Measurements from ENCODE around the gene FARP1. TPM values are rescaled to one million over a fixed set of nuclear protein-coding genes. Genes with fewer than 3 reads are reported as not detected.
A peak's percentile ranks its signal among the peaks of the same experiment; 100 is the strongest.

FARP1 gene
- total and polyA plus RNA-seq, 8 donors, result 11.6 to 319 (median 70.3) TPM

DNA sequence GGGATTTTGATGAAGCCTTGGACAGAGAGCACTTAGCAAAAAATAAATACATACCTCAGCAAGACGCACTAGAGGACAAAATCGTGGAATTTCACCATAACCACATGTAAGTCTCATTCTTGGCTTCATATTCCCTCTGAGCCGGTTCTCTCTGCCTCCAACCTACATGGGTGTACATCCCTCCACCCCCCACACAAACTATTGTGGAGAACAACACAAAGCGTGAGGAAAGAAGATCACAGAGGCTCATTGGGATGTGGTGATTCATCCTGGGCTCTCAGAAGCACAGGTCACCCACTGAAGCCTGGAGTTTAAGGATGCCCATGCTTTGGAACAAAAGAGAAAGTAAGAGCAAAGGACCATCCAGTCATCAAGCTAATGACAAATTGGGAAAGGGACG, 241.8 kb downstream of the FARP1 start:
- H3K4me1 ChIP-seq, result peaks cover 0 to 5% (median 0%) of the 10 kb centered on the region in 4 donors
- WGBS, 5 donors, result 75 to 84% (median 79%) methylated on average over 5 of the region's 5 CpGs
- peaks cover 9 to 53% (median 39%) of the 10 kb centered on the region in 4 donors for H3K36me3 ChIP-seq
- TF ChIP-seq EP300 (IDR thresholded peaks at IDR 0.05) (no peak), POLR2AphosphoS5 (IDR thresholded peaks at IDR 0.05) (no peak), POLR2A (IDR thresholded peaks at IDR 0.05) (no peak)
- TF ChIP-seq, protein P1, sequence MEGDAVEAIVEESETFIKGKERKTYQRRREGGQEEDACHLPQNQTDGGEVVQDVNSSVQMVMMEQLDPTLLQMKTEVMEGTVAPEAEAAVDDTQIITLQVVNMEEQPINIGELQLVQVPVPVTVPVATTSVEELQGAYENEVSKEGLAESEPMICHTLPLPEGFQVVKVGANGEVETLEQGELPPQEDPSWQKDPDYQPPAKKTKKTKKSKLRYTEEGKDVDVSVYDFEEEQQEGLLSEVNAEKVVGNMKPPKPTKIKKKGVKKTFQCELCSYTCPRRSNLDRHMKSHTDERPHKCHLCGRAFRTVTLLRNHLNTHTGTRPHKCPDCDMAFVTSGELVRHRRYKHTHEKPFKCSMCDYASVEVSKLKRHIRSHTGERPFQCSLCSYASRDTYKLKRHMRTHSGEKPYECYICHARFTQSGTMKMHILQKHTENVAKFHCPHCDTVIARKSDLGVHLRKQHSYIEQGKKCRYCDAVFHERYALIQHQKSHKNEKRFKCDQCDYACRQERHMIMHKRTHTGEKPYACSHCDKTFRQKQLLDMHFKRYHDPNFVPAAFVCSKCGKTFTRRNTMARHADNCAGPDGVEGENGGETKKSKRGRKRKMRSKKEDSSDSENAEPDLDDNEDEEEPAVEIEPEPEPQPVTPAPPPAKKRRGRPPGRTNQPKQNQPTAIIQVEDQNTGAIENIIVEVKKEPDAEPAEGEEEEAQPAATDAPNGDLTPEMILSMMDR (IDR thresholded peaks at IDR 0.05), result no peak
- H3K9me3 ChIP-seq, result no peaks in the 10 kb centered on the region
- H3K27me3 ChIP-seq, result no peaks in the 10 kb centered on the region
- peak overlapping the region in 1 of 5 donors; percentile 18 for H3K27ac ChIP-seq
- no peak for DNase-seq
- intact Hi-C loops (cut with DNase I; ENCODE audit: low total_unique reads), result no loop called here
- no peak overlapping the region for H3K4me3 ChIP-seq

DNA sequence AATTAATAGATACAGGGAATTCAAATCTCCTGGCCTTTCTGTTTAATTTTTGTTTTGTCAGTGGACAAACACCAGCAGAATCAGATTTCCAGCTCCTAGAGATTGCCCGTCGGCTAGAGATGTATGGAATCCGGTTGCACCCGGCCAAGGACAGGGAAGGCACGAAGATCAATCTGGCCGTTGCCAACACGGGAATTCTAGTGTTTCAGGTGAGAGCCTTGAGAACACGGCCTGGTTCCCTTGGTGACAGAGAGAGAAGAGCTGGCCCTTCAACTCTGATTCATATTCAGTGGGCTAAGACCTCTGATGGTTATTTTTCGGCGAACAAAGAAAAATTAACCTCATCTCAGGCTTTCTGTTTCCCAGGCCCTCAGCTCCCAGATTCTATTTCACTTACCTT, 242.7 kb downstream of the FARP1 start:
- peaks cover 0 to 5% (median 0%) of the 10 kb centered on the region in 4 donors for H3K4me1 ChIP-seq
- no peak overlapping the region for H3K4me3 ChIP-seq
- TF ChIP-seq POLR2A (IDR thresholded peaks at IDR 0.05), result no peak
- no peak for TF ChIP-seq EP300 (IDR thresholded peaks at IDR 0.05)
- TF ChIP-seq, protein P1 (IDR thresholded peaks at IDR 0.05), result no peak
- TF ChIP-seq POLR2AphosphoS5 (IDR thresholded peaks at IDR 0.05), result no peak
- peak overlapping the region in 2 of 5 donors; percentile 18 for H3K27ac ChIP-seq
- WGBS, 5 donors, result 62 to 86% (median 73%) methylated on average over 10 of the region's 10 CpGs
- no peaks in the 10 kb centered on the region for H3K27me3 ChIP-seq
- H3K9me3 ChIP-seq, result no peaks in the 10 kb centered on the region
- intact Hi-C loops (cut with DNase I; ENCODE audit: low total_unique reads), result no loop called here
- H3K36me3 ChIP-seq, result peaks cover 12 to 61% (median 47%) of the 10 kb centered on the region in 4 donors
- no peak for DNase-seq

DNA sequence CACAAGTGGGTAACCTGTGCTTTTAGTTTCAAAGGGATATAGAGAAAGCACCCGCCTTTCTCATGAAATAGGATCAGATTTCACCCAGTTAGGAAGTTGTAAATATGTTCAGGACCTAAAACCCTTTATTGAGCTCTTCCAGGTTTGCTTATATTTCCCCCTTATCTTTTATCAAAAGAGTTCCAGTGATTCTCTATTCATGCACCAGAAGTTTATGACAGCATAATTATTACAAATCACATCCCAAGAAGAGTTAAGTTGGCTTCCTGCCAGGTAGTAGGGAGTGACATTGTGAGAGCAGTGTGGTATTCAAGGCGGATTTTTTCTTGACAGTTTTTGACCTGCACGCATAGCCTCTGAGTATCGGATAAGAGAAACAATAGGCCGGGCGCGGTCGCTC, 243.7 kb downstream of the FARP1 start:
- Histone ChIP-seq H3K27ac (peak overlapping the region in 1 of 5 donors; percentile 11), H3K4me1 (peaks cover 0 to 5% (median 0%) of the 10 kb centered on the region in 4 donors), H3K4me3 (no peak overlapping the region), H3K9me3 (no peaks in the 10 kb centered on the region), H3K27me3 (no peaks in the 10 kb centered on the region), H3K36me3 (peaks cover 12 to 67% (median 52%) of the 10 kb centered on the region in 4 donors)
- no peak for TF ChIP-seq POLR2AphosphoS5 (IDR thresholded peaks at IDR 0.05)
- no peak for TF ChIP-seq POLR2A (IDR thresholded peaks at IDR 0.05)
- TF ChIP-seq, protein P1 (IDR thresholded peaks at IDR 0.05), result no peak
- TF ChIP-seq EP300 (IDR thresholded peaks at IDR 0.05), result no peak
- intact Hi-C loops (cut with DNase I; ENCODE audit: low total_unique reads), result no loop called here
- WGBS, 5 donors, result 36 to 70% (median 50%) methylated on average over 8 of the region's 8 CpGs
- DNase-seq, result peak in 1 of 2 donors; percentile 79

DNA sequence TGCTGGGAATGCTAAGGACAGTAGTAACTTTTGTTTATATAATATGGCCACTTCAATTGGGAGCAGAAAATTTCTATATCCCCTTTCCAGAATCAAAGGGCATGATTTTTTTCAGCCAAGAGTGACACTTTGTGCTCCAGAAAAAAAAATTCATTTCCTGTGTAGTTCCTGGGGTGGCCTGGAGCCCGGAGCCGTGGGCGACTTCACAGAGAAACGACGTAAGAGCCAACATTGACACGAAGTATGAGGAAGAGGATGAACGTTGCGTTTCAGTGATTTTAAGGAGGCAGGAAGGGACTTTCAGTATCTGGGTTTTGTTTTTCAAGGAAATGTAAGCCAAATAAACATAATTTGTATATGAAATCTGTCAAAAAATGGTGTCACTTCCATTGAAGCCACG, 246.4 kb downstream of the FARP1 start:
- no peak overlapping the region for H3K27ac ChIP-seq
- H3K27me3 ChIP-seq, result no peaks in the 10 kb centered on the region
- peaks cover 0 to 5% (median 0%) of the 10 kb centered on the region in 4 donors for H3K4me1 ChIP-seq
- peaks cover 17 to 68% (median 62%) of the 10 kb centered on the region in 4 donors for H3K36me3 ChIP-seq
- no peaks in the 10 kb centered on the region for H3K9me3 ChIP-seq
- H3K4me3 ChIP-seq, result no peak overlapping the region
- WGBS, 5 donors, result 62 to 80% (median 73%) methylated on average over 9 of the region's 9 CpGs
- no peak for DNase-seq
- TF ChIP-seq POLR2AphosphoS5 (IDR thresholded peaks at IDR 0.05) (no peak), EP300 (IDR thresholded peaks at IDR 0.05) (no peak), POLR2A (IDR thresholded peaks at IDR 0.05) (no peak)
- TF ChIP-seq, protein P1 (IDR thresholded peaks at IDR 0.05), result no peak
- intact Hi-C loops (cut with DNase I; ENCODE audit: low total_unique reads), result no loop called here
